OCI-LY7 (cell line): ENCODE measurements around the gene LHFPL6. TPM values are rescaled to one million over a fixed set of nuclear protein-coding genes. Genes with fewer than 3 reads are reported as not detected.

Experiments used
- BruUV-seq: library from RNA; stranded (reverse); fragments of 400-500 nt; replicated peaks from 2 replicates; lab custom pipeline; 2021; lab: Mats Ljungman, UMichigan
- CTCF ChIA-PET: fragments of 300-600 bp; sonication (Branson Sonifier 250); formaldehyde crosslinking; loops from one replicate; lab custom pipeline; 2022; ENCODE audit warnings: antibody characterized with exemption; ENCODE audit not compliant: unreplicated experiment; lab: Charles Lee
- POLR2A ChIA-PET: fragments of 300-600 bp; sonication (Branson Sonifier 250); formaldehyde crosslinking; loops from one replicate; lab custom pipeline; 2022; ENCODE audit warnings: antibody characterized with exemption; lab: Charles Lee
- DNase-seq: peaks from one replicate; pipeline ENCODE4 v3.0.0-alpha.2; 2015; ENCODE audit warnings: low spot score
- H2AFZ ChIP-seq: fragments of 200-600 bp; sonication (generic), shearing (Covaris generic); 2 replicates; pipeline ENCODE4 v1.6.1; 2014; ENCODE audit warnings: mild to moderate bottlenecking, antibody characterized with exemption, low read length, moderate library complexity
- H3K27ac ChIP-seq: fragments of 200-600 bp; sonication (generic); 2 replicates; pipeline ENCODE4 v1.5.1; 2014; ENCODE audit warnings: mixed run types, low read depth, mild to moderate bottlenecking, moderate library complexity, low read length, inconsistent platforms; ENCODE audit not compliant: poor library complexity, severe bottlenecking
- H3K36me3 ChIP-seq: fragments of 200-600 bp; sonication (generic); 2 replicates; pipeline ENCODE4 v1.6.1; 2014; ENCODE audit warnings: mild to moderate bottlenecking, antibody characterized with exemption, low read length, moderate library complexity, mixed read lengths; ENCODE audit not compliant: insufficient read depth
- H3K4me1 ChIP-seq: fragments of 200-600 bp; sonication (generic); 2 replicates; pipeline ENCODE4 v1.5.1; 2014; ENCODE audit warnings: mild to moderate bottlenecking, low read length; ENCODE audit not compliant: insufficient read depth, poor library complexity, severe bottlenecking
- H3K4me2 ChIP-seq: fragments of 200-600 bp; sonication (generic); 2 replicates; pipeline ENCODE4 v1.6.1; 2014; ENCODE audit warnings: mild to moderate bottlenecking, low read length
- H3K4me3 ChIP-seq: fragments of 200-600 bp; sonication (generic); 2 replicates; pipeline ENCODE4 v1.5.1; 2014; ENCODE audit warnings: mild to moderate bottlenecking, low read depth, low read length; ENCODE audit not compliant: poor library complexity, severe bottlenecking
- H3K79me2 ChIP-seq: fragments of 200-600 bp; sonication (generic); 2 replicates; pipeline ENCODE4 v1.6.1; 2016; ENCODE audit warnings: low read depth, mild to moderate bottlenecking, low read length, moderate library complexity, mixed read lengths; ENCODE audit not compliant: insufficient read depth
- H3K9me2 ChIP-seq: fragments of 200-600 bp; sonication (generic); 2 replicates; pipeline ENCODE4 v1.6.1; 2016; ENCODE audit warnings: mild to moderate bottlenecking, low read length, mixed read lengths; ENCODE audit not compliant: insufficient read depth
- H3K9me3 ChIP-seq: fragments of 200-600 bp; sonication (generic); 2 replicates; pipeline ENCODE4 v1.6.1; 2014; ENCODE audit warnings: mild to moderate bottlenecking, mixed run types, low read length, mixed read lengths
- H4K20me1 ChIP-seq: fragments of 200-600 bp; sonication (generic); 2 replicates; pipeline ENCODE4 v1.6.1; 2014; ENCODE audit warnings: mild to moderate bottlenecking, antibody characterized with exemption, low read length, moderate library complexity, mixed read lengths; ENCODE audit not compliant: insufficient read depth
- CTCF ChIP-seq: fragments of 200-600 bp; sonication (generic); conservative IDR thresholded peaks from 2 replicates; pipeline ENCODE4 v1.5.1; 2014; ENCODE audit warnings: mild to moderate bottlenecking, antibody characterized with exemption, low read length, moderate library complexity, mixed read lengths
- EZH2phosphoT487 ChIP-seq: fragments of 200-600 bp; sonication (generic); IDR thresholded peaks from 2 replicates; pipeline ENCODE4 v1.6.1; 2018; ENCODE audit warnings: low read depth, borderline replicate concordance, mild to moderate bottlenecking, mixed run types, antibody characterized with exemption, low read length, moderate library complexity, mixed read lengths
- intact Hi-C: fragments of 100-400 bp; cut with micrococcal nuclease; formaldehyde crosslinking; loops from one replicate; pipeline ENCODE4 v1.10.0; 2022; ENCODE audit not compliant: unreplicated experiment
- total RNA-seq, 2 experiments: library from RNA; depleted of rRNA in 1 of 2; stranded (reverse); fragments of >200 nt in 1 of 2; shearing (Covaris generic) in 1 of 2; gene quantifications; 2 replicates each; pipeline ENCODE4 v1.2.3, GENCODE V29; 2014 to 2022

LHFPL6 gene
- total RNA-seq, 2 experiments from 2014 or later = 15.1 to 27.7 TPM

GRCh38 chr13:39512687-39513086 is 90.3 kb downstream of the LHFPL6 start:
- H3K36me3 ChIP-seq = no peaks in the 10 kb centered on the region; the same call in 1 of the 2 replicates
- no peak overlapping the region for H3K4me2 ChIP-seq
- TF ChIP-seq CTCF (no peak), EZH2phosphoT487 (no peak)
- ChIA-PET CTCF (no interaction called here), POLR2A (interaction anchor here (1.4 kb wide), 1 partner anchor 61 kb away, joined by 3 read pairs; no protein-coding TSS in a partner anchor)
- H3K9me2 ChIP-seq = no peaks in the 10 kb centered on the region
- H3K79me2 ChIP-seq = peaks cover 24% of the 10 kb centered on the region; the same call in 1 of the 2 replicates
- intact Hi-C loops = loop anchor here (5.0 kb wide), 1 partner anchor 75 kb away; no protein-coding TSS in a partner anchor
- 0 out of 2 replicates have a peak, but pooled peaks cover 5% of the 10 kb centered on the region for H4K20me1 ChIP-seq
- peaks cover 27% of the 10 kb centered on the region for H3K4me1 ChIP-seq
- no TSS peak for BruUV-seq
- no peak overlapping the region for H3K27ac ChIP-seq
- no peak for DNase-seq
- no peak overlapping the region for H2AFZ ChIP-seq
- H3K9me3 ChIP-seq = peaks cover 11% of the 10 kb centered on the region
- no peak overlapping the region for H3K4me3 ChIP-seq

GRCh38 chr13:39510316-39510695 is 92.7 kb downstream of the LHFPL6 start:
- peaks cover 11% of the 10 kb centered on the region for H3K9me3 ChIP-seq
- peaks cover 24% of the 10 kb centered on the region; the same call in 1 of the 2 replicates for H3K79me2 ChIP-seq
- ChIA-PET POLR2A (interaction anchor here (0.9 to 1.3 kb wide), 2 partner anchors 11 to 25 kb away, joined by 3 read pairs; no protein-coding TSS in a partner anchor), CTCF (no interaction called here)
- peak; percentile 31; the same call in 1 of the 2 replicates for TF ChIP-seq CTCF
- no peak for TF ChIP-seq EZH2phosphoT487
- intact Hi-C loops = loop anchor here (5.0 kb wide), 1 partner anchor 77 kb away; no protein-coding TSS in a partner anchor
- no peaks in the 10 kb centered on the region for H3K9me2 ChIP-seq
- peak overlapping the region; percentile 51; the same call in 1 of the 2 replicates for H2AFZ ChIP-seq
- H3K4me3 ChIP-seq = peak overlapping the region; percentile 54
- peaks cover 45% of the 10 kb centered on the region for H3K4me1 ChIP-seq
- H3K4me2 ChIP-seq = peak overlapping the region; percentile 74
- peak overlapping the region; percentile 80 for H3K27ac ChIP-seq
- no TSS peak for BruUV-seq
- H3K36me3 ChIP-seq = no peaks in the 10 kb centered on the region; the same call in 1 of the 2 replicates
- H4K20me1 ChIP-seq = no peaks in the 10 kb centered on the region
- DNase-seq = peak; percentile 85
